Gastroesophageal sphincter (tissue), 3 donors: ENCODE measurements around the gene DNAI7.

Source experiments
- CTCF ChIP-seq, 4 experiments: fragments of 200-600 bp in 2 of 4; fragments of 450-650 bp in 2 of 4; sonication (generic) in 1 of 4; IDR thresholded peaks; one replicate each; pipeline ENCODE4 v1.5.1; 2017 to 2019; ENCODE audit warnings: antibody characterized with exemption in 4 of 4, mild to moderate bottlenecking in 2 of 4, moderate library complexity in 2 of 4
- POLR2AphosphoS5 ChIP-seq: sonication (generic); formaldehyde crosslinking; IDR thresholded peaks from one replicate; pipeline ENCODE4 v1.6.1; 2017; ENCODE audit warnings: antibody characterized with exemption

GRCh38 chr12:25069224-25069623 lies 125.7 kb downstream of the DNAI7 start:
- no peak for TF ChIP-seq CTCF (IDR thresholded peaks at IDR 0.05)
- TF ChIP-seq POLR2AphosphoS5 = no peak
